Keratinocyte (primary cell): ENCODE results near the gene IL4R. TPM values are rescaled to one million over a fixed set of nuclear protein-coding genes. Genes with fewer than 3 reads are reported as not detected.

Source experiments
- DNase-seq: peaks from one replicate; pipeline ENCODE4 v3.0.0-alpha.2; 2011; ENCODE audit warnings: low read depth, missing footprints, low spot score
- FAIRE-seq: peaks from 2 replicates; lab custom pipeline; 2011; peaks lifted over from hg19 to GRCh38; lab: Jason Lieb, UNC
- H2AFZ ChIP-seq: 2 replicates; pipeline ENCODE4 v1.6.0; 2012; ENCODE audit warnings: low read length, control low read depth, inconsistent platforms; ENCODE audit not compliant: control insufficient read depth
- H3K27ac ChIP-seq: 2 replicates; pipeline ENCODE4 v1.5.1; 2011; ENCODE audit warnings: low read length; ENCODE audit not compliant: control insufficient read depth, insufficient read depth
- H3K27me3 ChIP-seq: 3 replicates; pipeline ENCODE4 v1.6.0; 2011; ENCODE audit warnings: low read length; ENCODE audit not compliant: control insufficient read depth, insufficient read depth; ENCODE audit errors: extremely low read depth
- H3K36me3 ChIP-seq, 2 experiments: 2 replicates in 1 of 2; 3 replicates in 1 of 2; pipeline ENCODE4 v1.5.1; 2011; ENCODE audit warnings: low read length in 2 of 2, mild to moderate bottlenecking in 1 of 2; ENCODE audit not compliant: control insufficient read depth in 2 of 2, insufficient read depth in 2 of 2; ENCODE audit errors: extremely low read depth in 1 of 2
- H3K4me1 ChIP-seq: 3 replicates; pipeline ENCODE4 v1.5.1; 2011; ENCODE audit warnings: low read length; ENCODE audit not compliant: control insufficient read depth, insufficient read depth; ENCODE audit errors: extremely low read depth
- H3K4me2 ChIP-seq: 3 replicates; pipeline ENCODE4 v1.6.0; 2011; ENCODE audit warnings: low read depth, low read length; ENCODE audit not compliant: control insufficient read depth, insufficient read depth; ENCODE audit errors: extremely low read depth
- H3K4me3 ChIP-seq, 3 experiments: fragments of 200-600 bp in 1 of 3; sonication (generic) in 1 of 3; 2 replicates in 2 of 3; 3 replicates in 1 of 3; pipeline ENCODE4 v1.5.1; 2011 to 2016; ENCODE audit warnings: low read length in 3 of 3, mild to moderate bottlenecking in 3 of 3, control low read depth in 2 of 3, inconsistent platforms in 1 of 3, low read depth in 1 of 3, mixed read lengths in 1 of 3, mixed run types in 1 of 3, moderate library complexity in 1 of 3; ENCODE audit not compliant: control insufficient read depth in 2 of 3, insufficient read depth in 2 of 3; ENCODE audit errors: extremely low read depth in 1 of 3
- H3K79me2 ChIP-seq: 2 replicates; pipeline ENCODE4 v1.6.0; 2012; ENCODE audit warnings: low read length; ENCODE audit not compliant: control insufficient read depth, insufficient read depth
- H3K9ac ChIP-seq: 3 replicates; pipeline ENCODE4 v1.6.0; 2011; ENCODE audit warnings: low read length; ENCODE audit not compliant: control insufficient read depth, insufficient read depth; ENCODE audit errors: extremely low read depth
- H3K9me1 ChIP-seq: 3 replicates; pipeline ENCODE4 v1.6.0; 2011; ENCODE audit warnings: low read length; ENCODE audit not compliant: control insufficient read depth, insufficient read depth; ENCODE audit errors: extremely low read depth
- H3K9me3 ChIP-seq: 2 replicates; pipeline ENCODE4 v1.5.1; 2012; ENCODE audit warnings: low read depth, low read length; ENCODE audit not compliant: control insufficient read depth
- H4K20me1 ChIP-seq: 3 replicates; pipeline ENCODE4 v1.6.0; 2011; ENCODE audit warnings: low read length; ENCODE audit not compliant: control insufficient read depth, insufficient read depth; ENCODE audit errors: extremely low read depth
- EZH2 ChIP-seq: IDR thresholded peaks from one replicate; pipeline ENCODE4 v1.6.1; 2012; ENCODE audit warnings: inconsistent platforms, mild to moderate bottlenecking, low read length, moderate library complexity
- dilution Hi-C: fragments of 300-500 bp; cut with MboI; formaldehyde crosslinking; loops from one replicate; pipeline ENCODE4 v1.7.0; 2020; ENCODE audit warnings: low sequenced_read_pairs; ENCODE audit not compliant: extremely low pct_ligation_motif_present
- polyA plus RNA-seq, 5 experiments: library from polyadenylated mRNA; depleted of rRNA in 3 of 5; stranded (reverse) in 3 of 5; stranded (forward) in 1 of 5; unstranded in 1 of 5; fragments of >200 nt; gene quantifications; 1 replicate in 1 of 5; 2 replicates in 3 of 5; 3 replicates in 1 of 5; pipeline versions ENCODE4 v1.2.1 to v1.2.3, GENCODE V29; 2011 to 2012; ENCODE audit warnings: missing spikeins in 2 of 5, low read depth in 1 of 5, low replicate concordance in 1 of 5
- TF ChIP-seq, protein P1 (sequence below), 3 experiments: IDR thresholded peaks in 1 of 3; conservative IDR thresholded peaks in 1 of 3; optimal IDR thresholded peaks in 1 of 3; 2 replicates in 2 of 3; 3 replicates in 1 of 3; pipeline versions ENCODE3 to v1.5.1; 2011; ENCODE audit warnings: low read length in 3 of 3, mild to moderate bottlenecking in 3 of 3, moderate library complexity in 2 of 3, control low read depth in 1 of 3, inconsistent platforms in 1 of 3; ENCODE audit not compliant: insufficient read depth in 2 of 3; ENCODE audit errors: extremely low read depth in 1 of 3

IL4R gene
- polyA plus RNA-seq, 1 donor (not counting 4 experiments of a cell fraction or from before 2014, with no cell fraction given) = 60.5 TPM

DNA sequence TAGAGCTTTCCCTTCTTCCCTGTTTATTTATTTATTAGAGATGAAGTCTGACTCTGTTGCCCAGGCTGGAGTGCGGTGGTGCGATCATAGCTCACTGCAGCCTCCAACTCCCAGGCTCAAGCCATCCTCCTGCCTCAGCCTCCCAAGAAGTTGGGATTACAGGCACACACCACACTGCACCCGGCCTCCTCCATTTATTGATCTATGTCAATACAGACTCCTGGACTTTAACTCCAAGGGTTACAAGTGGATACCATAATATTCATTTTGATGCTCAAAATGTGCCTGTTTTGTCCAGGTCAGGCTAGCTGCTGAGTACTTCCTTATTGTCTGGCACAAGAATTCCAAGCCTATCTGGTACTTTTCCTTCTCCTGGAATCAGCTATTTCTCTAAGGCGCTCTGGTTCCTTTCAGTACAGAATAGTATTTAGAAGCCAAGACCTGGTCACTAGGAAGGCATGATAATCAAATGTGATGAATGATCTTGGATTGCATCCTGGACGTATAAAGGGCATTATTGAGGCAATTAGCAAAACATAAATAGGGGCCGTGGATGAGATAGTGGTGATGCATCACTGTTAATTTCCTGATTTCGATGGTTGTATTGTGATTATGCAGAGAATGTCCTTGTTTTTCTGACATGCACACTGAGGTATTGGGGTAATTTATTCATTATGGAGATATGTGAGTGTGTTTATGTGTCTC, 21.7 kb downstream of the IL4R start:
- H3K4me3 ChIP-seq = no peak overlapping the region
- TF ChIP-seq EZH2 = no peak
- TF ChIP-seq, protein P1, sequence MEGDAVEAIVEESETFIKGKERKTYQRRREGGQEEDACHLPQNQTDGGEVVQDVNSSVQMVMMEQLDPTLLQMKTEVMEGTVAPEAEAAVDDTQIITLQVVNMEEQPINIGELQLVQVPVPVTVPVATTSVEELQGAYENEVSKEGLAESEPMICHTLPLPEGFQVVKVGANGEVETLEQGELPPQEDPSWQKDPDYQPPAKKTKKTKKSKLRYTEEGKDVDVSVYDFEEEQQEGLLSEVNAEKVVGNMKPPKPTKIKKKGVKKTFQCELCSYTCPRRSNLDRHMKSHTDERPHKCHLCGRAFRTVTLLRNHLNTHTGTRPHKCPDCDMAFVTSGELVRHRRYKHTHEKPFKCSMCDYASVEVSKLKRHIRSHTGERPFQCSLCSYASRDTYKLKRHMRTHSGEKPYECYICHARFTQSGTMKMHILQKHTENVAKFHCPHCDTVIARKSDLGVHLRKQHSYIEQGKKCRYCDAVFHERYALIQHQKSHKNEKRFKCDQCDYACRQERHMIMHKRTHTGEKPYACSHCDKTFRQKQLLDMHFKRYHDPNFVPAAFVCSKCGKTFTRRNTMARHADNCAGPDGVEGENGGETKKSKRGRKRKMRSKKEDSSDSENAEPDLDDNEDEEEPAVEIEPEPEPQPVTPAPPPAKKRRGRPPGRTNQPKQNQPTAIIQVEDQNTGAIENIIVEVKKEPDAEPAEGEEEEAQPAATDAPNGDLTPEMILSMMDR (optimal IDR thresholded peaks at IDR 0.05 in 1 of 3, IDR thresholded peaks at IDR 0.05 in 1 of 3, conservative IDR thresholded peaks at IDR 0.05 in 1 of 3; ENCODE audit: extremely low read depth in 1 of 3, insufficient read depth in 2 of 3, low read length in 3 of 3) = no peak
- H3K27me3 ChIP-seq = no peaks in the 10 kb centered on the region
- H3K36me3 ChIP-seq = peaks cover 33 to 38% of the 10 kb centered on the region in 2 experiments
- dilution Hi-C loops = no loop called here
- no peak overlapping the region for H2AFZ ChIP-seq
- H4K20me1 ChIP-seq = peaks cover 6% of the 10 kb centered on the region
- H3K4me1 ChIP-seq = no peaks in the 10 kb centered on the region
- no peak for DNase-seq
- H3K79me2 ChIP-seq = peaks cover 82% of the 10 kb centered on the region
- no peak overlapping the region for H3K4me2 ChIP-seq
- H3K9ac ChIP-seq = no peak overlapping the region
- H3K27ac ChIP-seq = no peak overlapping the region
- no peaks in the 10 kb centered on the region for H3K9me3 ChIP-seq
- no peaks in the 10 kb centered on the region for H3K9me1 ChIP-seq
- FAIRE-seq = no peak

DNA sequence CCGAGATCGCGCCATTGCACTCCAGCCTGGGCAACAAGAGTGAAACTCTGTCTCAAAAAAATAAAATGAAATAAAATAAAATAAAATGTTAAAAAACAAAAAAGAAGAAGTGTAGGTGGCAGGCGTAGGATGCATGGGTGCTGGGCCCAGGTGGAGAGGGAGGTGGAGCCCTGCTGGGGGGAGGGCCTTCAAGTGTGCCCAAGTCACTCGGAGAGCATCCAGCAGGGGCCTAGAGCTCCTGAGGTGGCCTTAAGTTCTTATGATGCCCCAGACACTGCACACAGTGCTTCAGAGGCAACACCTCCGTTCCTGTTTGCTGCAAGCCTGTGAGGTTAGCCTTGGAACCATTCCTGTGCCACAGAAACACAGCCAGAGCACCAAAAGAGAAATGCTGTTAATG, 23.2 kb downstream of the IL4R start:
- H3K9me3 ChIP-seq = no peaks in the 10 kb centered on the region
- no peak overlapping the region for H3K4me3 ChIP-seq
- no peaks in the 10 kb centered on the region for H3K4me1 ChIP-seq
- H3K9ac ChIP-seq = no peak overlapping the region
- peaks cover 43 to 47% of the 10 kb centered on the region in 2 experiments for H3K36me3 ChIP-seq
- FAIRE-seq (no peak), DNase-seq (no peak)
- H3K9me1 ChIP-seq = no peaks in the 10 kb centered on the region
- dilution Hi-C loops = no loop called here
- no peaks in the 10 kb centered on the region for H3K27me3 ChIP-seq
- TF ChIP-seq, protein P1 (optimal IDR thresholded peaks at IDR 0.05 in 1 of 3, IDR thresholded peaks at IDR 0.05 in 1 of 3, conservative IDR thresholded peaks at IDR 0.05 in 1 of 3; ENCODE audit: extremely low read depth in 1 of 3, insufficient read depth in 2 of 3, low read length in 3 of 3) = no peak
- TF ChIP-seq EZH2 = no peak
- H3K4me2 ChIP-seq = no peak overlapping the region
- peaks cover 84% of the 10 kb centered on the region for H3K79me2 ChIP-seq
- no peak overlapping the region for H2AFZ ChIP-seq
- no peak overlapping the region for H3K27ac ChIP-seq
- peaks cover 6% of the 10 kb centered on the region for H4K20me1 ChIP-seq
